ENCODE data around the gene OTOGL.
"Not testable (repeated sequence)": the region's sequence is repeated elsewhere in the genome, so short reads cannot be mapped to it uniquely, and the experiment has no call there.

Gene OTOGL

GRCh38 chr12:80187660-80188090 lies 88.3 kb downstream of the OTOGL start:
- DNase-seq = no peak

DNA sequence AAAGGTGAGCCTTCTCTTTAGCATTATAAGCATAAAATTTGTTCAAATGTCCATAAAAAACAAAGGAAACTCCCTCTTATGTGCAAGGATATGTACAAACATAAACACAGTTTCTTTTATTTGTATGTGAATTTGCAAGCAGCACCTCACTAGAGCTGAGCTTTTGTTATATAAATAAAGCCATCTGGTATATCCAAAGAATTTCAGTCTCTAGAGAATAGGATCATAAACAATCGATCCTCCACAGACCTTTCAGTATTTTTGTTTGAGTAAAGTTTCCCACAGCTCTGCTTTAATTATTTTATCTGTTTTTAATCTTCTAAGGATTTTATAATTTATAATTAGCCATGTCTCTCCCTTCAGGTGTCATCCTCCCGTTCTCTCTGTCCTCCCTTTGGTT lies 89.2 kb downstream of the OTOGL start:
- DNase-seq = no peak

GRCh38 chr12:80189241-80189640 lies 89.9 kb downstream of the OTOGL start:
- DNase-seq = no peak

DNA sequence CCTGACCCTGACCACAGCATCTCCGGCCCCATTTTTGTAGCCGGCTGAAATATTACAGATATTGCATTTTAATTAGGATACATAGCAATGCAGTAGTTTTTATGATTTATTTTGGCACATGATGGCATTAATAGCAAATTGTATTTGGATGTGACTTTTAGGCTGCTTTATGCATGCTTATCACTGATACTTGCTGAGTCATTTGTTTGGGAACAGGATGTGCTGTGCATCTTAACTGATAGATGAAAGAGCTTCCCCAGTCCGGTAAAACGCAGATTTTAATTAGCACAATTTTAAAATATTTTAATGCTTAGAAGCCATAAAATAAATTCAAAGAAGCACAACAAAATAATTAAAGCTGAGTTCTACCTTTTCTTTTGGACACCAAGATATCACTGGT lies 90.7 kb downstream of the OTOGL start:
- DNase-seq = no peak

DNA sequence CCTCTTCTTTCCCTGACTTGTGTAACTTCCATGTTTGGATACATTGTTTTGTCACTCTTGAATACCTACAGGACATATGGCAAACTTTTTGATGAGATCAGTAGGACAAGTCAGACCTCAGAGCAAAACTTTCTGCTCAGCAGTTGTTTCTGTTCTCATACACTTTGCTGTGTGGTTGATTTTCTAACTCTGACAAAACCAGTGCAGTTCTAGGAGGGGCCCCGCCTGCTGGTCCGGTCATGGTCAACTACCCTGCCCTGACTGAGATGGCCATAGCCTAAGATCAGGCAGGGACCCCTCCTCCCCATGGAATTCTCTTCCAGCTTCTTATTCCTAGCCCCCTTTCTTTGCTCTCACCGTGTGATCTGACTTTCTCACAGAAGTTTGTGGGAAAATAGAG lies 92.8 kb downstream of the OTOGL start:
- no peak for DNase-seq

- no peak for DNase-seq
These were observed 94.5 kb downstream of the OTOGL start for GRCh38 chr12:80193865-80194264.

DNA sequence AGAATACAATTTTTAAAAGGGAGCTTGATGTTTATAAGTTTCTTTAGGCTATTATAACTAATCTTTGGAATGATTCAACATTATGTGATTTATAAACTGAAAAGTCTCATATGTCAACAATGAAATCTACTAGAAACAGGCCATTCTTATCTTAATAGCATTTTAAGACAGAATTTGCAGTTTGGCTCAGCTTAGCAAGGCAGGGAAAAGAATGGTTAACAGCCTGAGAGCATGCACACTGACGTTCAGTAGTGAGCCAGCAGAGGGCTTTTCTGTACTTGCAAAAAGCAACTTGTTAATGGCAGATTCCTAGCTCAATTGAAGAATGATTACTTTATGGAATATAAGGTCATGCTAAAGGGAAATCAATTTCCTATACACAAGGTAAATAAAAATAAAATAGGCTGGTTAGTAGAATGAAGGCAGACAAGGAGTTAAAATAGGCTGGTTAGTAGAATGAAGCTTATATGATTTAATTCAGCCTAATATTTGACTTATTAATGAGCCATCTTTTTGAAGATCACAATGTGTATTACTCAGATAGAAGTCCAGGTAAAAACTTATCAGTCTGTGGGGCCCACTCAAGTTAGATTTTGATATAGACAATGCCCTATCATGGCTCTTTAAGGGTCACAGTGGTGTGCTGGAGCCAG lies 95.9 kb downstream of the OTOGL start:
- DNase-seq = no peak

GRCh38 chr12:80195737-80196136 lies 96.4 kb downstream of the OTOGL start:
- no peak for DNase-seq

- DNase-seq = no peak
These were observed 97.1 kb downstream of the OTOGL start for GRCh38 chr12:80196419-80196818.

GRCh38 chr12:80198782-80199337 lies 99.5 kb downstream of the OTOGL start:
- DNase-seq = no peak

- no peak for DNase-seq
These were observed 100.6 kb downstream of the OTOGL start for GRCh38 chr12:80199931-80200330.

DNA sequence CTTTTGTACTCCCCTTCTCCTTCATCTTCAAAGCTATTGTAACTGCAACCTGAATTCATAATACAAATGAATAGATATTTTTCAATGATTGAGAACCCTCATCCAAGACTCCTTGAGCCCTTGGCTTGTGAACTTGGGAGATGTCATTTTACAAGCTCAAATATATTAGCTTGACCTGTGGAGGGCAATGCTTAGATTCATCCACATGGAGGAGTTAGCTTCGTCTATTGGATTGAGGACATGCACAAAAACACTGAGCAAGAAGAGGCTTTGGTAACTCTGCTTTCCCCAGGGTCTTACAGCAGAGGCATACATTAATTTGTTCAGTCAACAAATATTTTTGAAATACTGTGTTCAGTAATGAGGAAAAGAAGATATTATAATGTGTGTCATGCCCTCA lies 101.1 kb downstream of the OTOGL start:
- no peak for DNase-seq

DNA sequence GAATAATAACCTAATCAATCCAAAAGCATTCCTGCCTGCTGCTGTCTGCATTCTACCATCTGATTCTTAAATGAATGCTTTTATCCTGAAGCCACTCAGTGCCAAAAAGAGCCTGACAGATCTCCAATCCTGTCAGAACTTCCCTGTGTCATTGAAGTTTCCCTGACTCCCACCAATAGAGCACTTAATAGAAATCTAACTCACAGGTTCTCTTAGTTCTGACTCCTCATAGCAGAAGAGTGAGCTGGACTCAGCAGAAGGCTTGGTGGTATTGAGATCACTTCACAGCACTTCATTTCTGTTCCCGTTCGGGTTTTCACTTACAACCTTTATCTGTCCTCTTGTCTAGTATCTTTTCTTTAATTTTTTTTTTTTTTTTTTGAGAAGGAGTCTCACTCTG lies 102.6 kb downstream of the OTOGL start:
- no peak for DNase-seq

DNA sequence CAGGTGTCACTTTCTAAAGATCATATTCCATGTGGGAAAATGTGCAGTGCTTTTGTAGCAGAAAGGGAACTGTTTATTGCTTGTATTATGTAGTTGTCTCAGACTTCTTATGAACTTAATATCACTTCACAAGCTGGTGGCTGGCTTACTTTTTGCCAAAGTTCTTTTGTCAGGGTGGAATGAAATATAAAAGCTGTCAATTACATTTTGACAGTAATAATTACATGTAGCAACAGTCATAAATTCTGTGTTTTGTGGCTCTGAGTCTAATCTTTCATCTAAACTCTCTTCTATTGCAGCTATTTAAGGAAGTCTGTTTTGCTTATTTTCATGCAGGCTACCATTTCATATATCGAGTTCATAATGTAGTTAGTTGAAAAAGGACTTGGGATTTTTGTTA lies 106.6 kb downstream of the OTOGL start:
- no peak for DNase-seq

DNA sequence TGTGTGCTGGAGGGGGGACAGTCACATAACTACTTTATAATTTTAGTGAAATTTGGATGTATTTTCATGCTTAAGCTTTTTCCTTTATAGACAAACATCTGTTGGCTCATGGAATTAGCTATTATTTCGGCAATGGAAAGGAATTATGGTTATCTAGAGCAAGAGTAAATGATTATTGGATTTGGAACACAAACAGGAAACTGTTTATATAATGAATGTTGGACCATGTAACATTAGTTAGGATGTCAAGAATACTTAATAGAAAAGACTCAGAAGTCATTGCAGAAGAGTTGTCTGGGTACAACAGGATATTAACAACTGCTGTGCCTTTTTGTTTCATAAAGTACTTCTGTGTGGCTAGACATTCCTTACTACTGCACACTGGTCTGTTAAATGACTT lies 108.7 kb downstream of the OTOGL start:
- DNase-seq = no peak

DNA sequence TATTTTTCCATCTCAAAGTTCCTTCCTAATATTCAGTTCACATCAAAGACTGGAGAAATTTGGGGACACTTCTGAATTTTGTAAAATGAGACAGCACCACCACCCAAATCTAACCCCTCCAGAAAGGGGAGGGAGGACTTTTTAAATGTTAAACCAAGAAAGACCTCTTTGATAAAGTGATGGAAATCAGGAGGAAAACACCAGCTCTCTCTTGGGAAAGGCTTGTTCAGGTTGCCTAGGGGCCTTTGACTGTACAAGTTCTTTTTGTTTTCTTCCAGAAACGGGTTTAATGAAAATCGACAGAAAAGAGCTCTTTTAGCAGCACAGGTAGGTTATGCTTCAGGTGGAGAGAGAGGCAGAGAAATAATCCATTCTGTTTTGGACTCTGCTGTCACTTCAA lies 112.3 kb downstream of the OTOGL start:
- DNase-seq = no peak

DNA sequence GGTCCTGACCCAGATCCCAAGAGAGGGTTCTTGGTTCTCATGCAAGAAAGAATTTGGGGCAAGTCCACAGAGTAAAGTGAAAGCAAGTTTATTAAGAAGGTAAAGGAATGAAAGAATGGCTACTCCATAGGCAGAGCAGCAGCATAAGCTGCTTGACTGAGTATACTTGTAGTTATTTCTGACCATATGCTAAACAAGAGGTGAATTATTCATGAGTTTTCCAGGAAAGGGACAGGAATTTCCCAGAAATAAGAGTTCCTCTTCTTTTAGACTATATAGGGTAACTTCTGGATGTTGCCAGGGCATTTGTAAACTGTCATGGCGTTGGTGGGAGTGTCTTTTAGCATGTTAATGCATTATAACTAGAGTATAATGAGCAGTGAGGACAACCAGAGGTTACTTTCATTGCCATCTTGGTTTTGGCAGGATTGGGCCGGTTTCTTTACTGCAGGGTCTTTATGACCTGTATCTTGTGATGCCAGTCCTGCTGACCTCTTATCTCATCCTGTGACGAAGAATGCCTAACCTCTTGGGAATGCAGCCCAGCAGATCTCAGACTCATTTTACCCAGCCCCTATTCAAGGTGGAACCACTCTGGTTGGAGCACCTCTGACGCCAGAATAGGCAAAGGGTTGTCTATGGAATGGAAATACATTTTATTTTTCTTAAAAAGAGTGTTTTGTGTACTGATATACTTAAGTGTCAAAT lies 113.8 kb downstream of the OTOGL start:
- DNase-seq = no peak

DNA sequence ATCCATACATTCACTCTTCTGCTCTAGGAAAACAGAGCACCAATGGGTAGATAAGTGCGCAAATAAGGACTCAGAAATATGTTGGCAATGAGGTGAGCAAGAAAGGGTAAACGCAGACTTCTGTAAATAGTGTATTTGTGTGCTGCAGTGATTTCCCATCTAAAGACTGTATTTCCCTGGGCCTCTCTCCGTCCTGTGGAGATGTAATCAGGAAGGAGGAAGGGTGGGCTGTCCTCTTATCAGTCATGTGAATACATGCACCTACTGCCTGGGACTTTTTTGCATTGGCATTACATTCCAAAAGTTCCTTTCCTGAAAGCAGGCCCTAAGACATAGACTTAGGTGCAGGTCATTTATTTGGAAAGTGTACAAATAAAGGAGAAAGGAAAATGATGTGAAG lies 114.5 kb downstream of the OTOGL start:
- DNase-seq = no peak

DNA sequence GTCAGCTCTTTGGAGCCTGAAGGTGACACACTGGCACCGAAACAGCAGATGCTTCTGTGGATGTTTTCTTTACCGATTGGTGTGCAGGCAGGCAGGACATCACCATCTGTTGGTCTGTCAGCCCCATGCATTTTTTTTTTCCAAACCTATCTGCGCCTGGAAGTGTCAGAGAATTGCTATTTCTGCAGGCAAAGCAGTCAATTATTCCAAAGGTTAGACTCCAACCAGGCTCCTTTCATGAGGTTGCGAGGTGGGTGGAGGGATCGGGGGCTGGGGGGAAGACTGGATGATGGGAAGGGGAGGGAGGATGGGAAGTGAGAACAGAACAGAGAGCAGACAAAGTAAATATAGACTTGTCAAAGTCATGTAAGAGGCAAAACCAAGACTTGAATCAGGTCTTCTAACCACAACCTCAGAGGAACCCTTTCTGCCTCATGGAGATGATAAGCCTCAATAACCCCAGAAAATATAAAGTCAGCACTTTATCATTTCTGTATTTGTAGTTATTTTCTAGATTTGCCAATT lies 117.7 kb downstream of the OTOGL start:
- DNase-seq = no peak

DNA sequence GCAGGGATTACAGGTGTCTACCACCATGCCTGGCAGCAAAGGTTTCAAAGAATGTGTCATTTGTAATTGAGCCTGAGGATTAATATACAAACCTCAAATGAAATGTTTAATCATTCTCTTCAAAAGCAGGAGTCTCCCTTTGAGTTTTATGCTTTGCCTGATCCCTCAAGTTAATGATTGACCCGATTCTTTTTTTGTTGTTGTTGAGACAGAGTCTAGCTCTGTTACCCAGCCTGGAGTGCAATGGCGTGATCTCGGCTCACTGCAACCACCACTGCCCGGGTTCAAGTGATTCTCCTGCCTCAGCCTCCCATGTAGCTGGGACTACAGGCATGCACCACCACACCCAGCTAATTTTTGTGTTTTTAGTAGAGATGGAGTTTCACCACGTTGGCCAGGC lies 119.6 kb downstream of the OTOGL start:
- DNase-seq = not testable (repeated sequence)

- DNase-seq = no peak
These were observed 120.0 kb downstream of the OTOGL start for GRCh38 chr12:80219345-80219744.

- DNase-seq = no peak
These were observed 122.9 kb downstream of the OTOGL start for GRCh38 chr12:80222261-80222660.

GRCh38 chr12:80226576-80226975 lies 127.2 kb downstream of the OTOGL start:
- DNase-seq = no peak

GRCh38 chr12:80227904-80228303 lies 128.6 kb downstream of the OTOGL start:
- not testable (repeated sequence) for DNase-seq

Data from NK-92 treated with Interleukin-12 subunit alpha and Interleukin-12 subunit beta, amount 100 ng/mL, for 24 hours (cell line).